Stimulated activated naive CD4-positive, alpha-beta T cell treated with Interleukin-2 at 50 U/mL for 16 hours (primary cell): Measurements from ENCODE around the gene SCFD2.

Experiments
- DNase-seq: peaks from one replicate; lab custom pipeline; 2025; lab: John Stamatoyannopoulos, UW

Gene SCFD2

DNA sequence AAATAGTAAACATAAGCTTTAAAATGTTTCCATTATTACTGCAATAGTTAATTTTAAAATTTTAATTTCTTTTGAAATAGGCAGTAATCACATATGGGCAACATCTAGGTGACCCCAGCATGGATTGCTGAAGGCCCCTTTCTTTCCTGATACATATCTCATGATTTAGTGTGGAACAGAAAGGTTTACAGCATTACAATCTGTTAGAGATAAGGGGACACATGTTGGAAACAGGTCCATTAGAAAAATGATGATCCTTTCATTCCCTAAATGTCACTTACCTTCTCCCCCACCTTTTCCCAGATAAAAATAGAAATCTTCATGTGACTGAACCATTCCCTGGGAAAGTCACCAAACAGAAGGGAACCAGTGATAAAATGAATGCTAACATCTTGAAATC is 413.3 kb downstream of the SCFD2 start:
- DNase-seq = no peak

GRCh38 chr4:52951016-52951415 is 414.8 kb downstream of the SCFD2 start:
- no peak for DNase-seq

DNA sequence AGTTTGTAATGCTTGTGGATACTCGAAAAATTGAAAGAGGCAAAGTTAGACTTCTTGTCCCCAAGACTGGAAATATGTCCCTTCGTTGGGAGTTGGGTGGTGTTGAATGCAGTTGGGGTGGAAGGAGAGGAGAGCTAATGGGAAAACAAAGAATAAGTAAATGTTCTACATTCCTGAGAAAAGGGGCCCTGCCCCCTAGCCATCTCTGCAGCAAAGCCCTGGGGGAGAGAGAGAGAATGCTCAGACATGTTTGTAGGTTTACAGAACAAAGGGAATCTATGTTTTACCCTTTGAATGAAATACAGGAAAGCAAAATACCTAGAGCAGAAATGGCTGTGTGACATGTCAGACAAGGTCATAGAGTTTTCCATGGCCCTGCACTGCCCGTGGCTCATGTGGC is 415.6 kb downstream of the SCFD2 start:
- no peak for DNase-seq

DNA sequence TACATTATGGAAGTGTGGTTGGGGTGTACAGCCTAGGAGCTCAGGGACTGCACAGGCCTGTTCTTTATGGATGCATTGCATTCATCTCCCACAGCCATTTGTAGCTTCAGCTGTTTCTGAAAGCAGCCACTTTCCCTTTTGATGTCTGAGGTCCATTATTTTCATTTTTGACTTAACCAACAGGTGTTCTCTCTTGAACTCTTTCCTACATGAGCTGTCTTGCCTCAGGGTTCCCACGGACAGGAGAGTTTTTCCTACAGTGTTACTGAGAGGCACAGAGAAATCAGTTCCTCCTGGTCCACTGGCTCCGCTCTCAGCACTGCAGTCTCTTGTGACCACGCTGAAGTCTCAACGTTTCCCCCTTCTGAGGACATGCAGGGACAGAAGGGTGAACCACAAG is 416.5 kb downstream of the SCFD2 start:
- no peak for DNase-seq

GRCh38 chr4:52948057-52948423 is 417.8 kb downstream of the SCFD2 start:
- no peak for DNase-seq

GRCh38 chr4:52947401-52948056 is 418.3 kb downstream of the SCFD2 start:
- no peak for DNase-seq

- no peak for DNase-seq
Observed at GRCh38 chr4:52946855-52947254, 419.0 kb downstream of the SCFD2 start.

GRCh38 chr4:52945982-52946381 is 419.9 kb downstream of the SCFD2 start:
- DNase-seq = no peak

GRCh38 chr4:52945326-52945898 is 420.4 kb downstream of the SCFD2 start:
- no peak for DNase-seq

DNA sequence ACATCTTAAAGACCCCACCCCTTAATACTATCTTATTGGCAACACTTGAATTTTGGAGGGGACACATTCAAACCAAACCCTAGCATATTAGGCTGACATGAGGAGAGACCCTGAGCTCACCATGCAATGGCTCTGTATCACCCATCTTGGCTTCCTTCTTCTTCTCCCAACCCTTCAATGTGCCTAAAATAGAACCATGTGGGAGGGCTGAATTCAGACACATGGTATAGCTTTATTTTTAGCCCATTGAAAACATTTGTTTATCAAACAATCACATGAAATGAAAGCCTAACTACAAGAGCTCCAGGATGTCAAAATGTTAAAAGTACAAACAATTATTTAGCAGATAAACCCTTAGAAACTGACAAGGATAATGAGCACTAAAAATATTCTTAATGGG is 422.2 kb downstream of the SCFD2 start:
- DNase-seq = no peak

- no peak for DNase-seq
Observed at GRCh38 chr4:52942936-52943335, 422.9 kb downstream of the SCFD2 start.

- DNase-seq = no peak
Observed at GRCh38 chr4:52941450-52941849, 424.4 kb downstream of the SCFD2 start.

DNA sequence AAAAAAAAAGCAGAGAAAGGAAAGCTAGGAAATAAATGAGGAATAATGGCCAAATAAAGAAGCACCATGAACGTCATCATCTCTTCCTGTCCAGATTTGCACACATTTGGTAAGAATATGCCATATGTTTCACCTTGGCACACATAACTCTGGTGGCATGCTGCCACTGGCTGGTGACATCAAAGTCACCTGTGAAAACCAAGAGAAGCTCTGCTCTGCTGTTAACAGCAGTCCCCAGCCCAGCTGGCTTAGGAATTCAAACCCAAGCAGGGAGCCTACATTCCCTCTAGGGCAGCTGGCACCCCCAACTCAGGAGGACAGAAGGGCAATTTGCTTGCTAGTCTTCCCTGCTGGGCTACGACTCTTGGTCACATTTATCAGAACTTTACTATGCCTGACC is 426.1 kb downstream of the SCFD2 start:
- DNase-seq = no peak

GRCh38 chr4:52939325-52939724 is 426.5 kb downstream of the SCFD2 start:
- DNase-seq = no peak

- no peak for DNase-seq
Observed at GRCh38 chr4:52937829-52938228, 428.0 kb downstream of the SCFD2 start.

DNA sequence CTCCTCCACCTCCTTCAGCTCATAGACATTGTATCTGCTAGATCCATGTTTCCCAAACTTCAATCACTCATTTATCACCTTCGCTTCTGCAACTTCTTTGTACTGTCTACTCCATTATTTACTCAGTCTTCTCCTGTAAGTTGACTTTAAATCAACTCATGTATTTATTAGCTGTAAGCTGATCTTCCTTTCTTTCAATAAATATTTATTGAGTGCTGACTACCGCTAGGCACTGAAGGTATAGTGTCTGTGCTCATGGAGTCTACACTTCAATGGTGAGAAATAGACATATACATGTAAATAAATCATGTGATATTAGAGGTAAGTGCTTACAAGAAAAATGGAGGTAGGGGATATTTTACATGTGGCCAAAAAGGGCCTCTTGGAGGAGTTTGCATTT is 429.1 kb downstream of the SCFD2 start:
- DNase-seq = no peak

DNA sequence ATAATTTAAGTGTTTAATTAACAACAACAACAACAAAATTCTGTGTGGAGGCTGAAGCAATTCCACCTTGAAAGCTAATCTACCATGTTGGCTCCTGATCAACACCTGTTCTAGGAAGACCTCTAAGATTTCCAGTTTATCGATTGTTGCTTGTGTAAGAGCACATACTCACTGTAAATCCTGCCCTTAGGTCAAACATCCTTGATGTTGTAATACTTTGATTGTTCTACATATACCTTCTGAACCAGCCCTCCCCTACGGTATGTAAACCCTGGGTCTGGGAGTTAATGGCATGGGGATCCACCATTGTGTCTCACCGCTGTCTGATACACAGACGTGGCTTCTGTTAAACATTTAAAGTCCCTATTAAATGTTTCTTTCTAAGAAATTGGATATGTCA is 430.5 kb downstream of the SCFD2 start:
- no peak for DNase-seq

DNA sequence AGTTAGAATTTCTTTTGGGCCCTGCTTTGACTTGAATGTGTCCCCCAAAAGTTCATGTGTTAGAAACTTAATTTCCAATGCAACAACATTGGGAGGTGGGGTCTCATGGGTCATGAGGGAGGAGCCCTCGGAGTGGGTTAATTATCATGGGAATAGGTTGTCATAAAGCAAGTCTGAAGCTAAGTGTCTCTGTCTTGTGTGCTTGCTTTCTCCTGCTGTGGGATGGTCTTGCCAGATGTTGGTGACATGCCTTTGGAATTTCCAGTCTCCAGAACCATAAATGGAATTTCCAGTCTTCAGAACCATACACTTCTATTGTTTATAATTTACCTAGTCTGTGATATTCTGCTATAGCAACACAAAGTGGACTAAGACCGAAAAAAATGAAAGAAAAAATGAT is 432.1 kb downstream of the SCFD2 start:
- no peak for DNase-seq

DNA sequence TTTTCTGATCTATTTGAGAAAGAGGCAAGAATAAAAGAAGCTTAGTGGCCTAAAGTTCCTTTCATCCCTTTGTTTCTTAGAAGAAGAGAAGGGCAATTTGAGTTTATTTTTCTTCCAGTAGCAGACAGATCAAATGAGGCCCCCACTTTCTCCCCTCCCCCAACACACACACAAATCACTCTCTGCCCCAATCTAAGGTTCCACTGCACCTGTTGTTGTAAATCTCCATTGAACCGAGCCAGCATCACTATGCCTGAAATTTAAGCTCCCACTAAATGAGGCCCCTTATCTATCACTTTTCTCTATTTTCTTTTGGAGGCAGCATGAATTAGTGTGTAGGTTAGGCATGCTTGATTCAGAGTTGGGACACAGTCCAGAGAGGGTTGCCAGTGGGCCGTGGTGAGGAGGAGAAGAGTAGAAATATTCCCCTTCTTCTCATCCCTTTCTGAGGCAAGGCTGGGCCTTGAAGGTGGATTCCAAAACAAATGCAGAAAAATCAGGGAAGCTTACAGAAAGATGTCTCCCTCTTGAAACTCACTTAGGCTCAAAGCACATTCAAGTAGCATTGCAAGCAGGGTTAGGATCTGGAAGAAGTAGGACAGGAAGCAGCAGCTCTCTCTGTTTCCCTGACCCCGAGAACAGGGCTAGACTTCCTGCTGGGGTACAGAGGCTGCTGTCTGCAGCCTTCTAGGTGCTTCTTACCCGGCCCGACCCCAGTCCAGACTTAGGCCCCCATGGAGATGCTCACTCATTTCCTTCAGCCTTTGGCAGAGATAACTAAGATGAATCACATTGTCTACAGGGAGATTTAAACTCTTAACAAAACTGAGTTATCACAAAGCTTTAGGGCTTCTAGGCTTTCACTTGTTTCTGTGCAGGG is 433.0 kb downstream of the SCFD2 start:
- no peak for DNase-seq

GRCh38 chr4:52931243-52931642 is 434.6 kb downstream of the SCFD2 start:
- no peak for DNase-seq

DNA sequence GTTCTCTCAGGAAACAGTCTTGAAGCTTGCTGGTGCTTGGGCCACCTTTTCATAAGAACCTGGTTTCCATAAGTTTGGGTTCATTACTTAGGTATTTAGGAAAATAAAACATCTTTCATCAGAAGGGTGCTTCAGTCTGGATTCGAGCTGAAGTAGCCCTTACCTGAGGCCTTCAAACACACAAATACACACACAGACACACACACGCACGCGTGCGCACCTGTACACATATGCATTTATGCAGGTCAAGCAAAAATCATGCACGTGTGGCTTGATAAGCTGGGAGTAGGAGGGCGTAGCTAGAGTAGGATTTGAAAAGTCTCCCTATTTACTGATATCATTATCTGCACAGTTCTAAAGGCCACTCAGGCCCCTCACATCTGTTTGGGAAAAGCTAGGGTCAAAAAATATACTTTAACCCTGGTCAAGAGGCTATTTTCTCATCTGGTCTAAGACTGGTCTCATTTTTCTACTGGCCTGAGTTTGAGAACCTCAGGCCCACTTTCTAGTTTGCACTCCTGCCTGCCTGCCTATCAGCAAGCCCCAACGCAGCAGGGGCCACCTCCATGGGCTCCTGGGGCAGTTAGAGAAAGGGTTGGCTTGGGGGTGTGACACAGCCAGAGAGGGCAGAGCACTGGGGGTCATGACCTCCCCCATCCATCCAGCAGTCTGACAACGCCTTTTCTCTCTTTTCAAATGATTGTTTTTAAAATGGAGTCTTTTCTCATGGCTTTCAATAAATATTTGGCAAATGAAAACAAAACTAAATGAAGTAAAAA is 439.5 kb downstream of the SCFD2 start:
- no peak for DNase-seq

- no peak for DNase-seq
Observed at GRCh38 chr4:52925531-52925968, 440.3 kb downstream of the SCFD2 start.
